NCI-H774 (cell line): ENCODE measurements around the gene CCDC188.

ENCODE experiments used
- DNase-seq: peaks from one replicate; lab custom pipeline; 2025; lab: John Stamatoyannopoulos, UW

The CCDC188 gene

DNA sequence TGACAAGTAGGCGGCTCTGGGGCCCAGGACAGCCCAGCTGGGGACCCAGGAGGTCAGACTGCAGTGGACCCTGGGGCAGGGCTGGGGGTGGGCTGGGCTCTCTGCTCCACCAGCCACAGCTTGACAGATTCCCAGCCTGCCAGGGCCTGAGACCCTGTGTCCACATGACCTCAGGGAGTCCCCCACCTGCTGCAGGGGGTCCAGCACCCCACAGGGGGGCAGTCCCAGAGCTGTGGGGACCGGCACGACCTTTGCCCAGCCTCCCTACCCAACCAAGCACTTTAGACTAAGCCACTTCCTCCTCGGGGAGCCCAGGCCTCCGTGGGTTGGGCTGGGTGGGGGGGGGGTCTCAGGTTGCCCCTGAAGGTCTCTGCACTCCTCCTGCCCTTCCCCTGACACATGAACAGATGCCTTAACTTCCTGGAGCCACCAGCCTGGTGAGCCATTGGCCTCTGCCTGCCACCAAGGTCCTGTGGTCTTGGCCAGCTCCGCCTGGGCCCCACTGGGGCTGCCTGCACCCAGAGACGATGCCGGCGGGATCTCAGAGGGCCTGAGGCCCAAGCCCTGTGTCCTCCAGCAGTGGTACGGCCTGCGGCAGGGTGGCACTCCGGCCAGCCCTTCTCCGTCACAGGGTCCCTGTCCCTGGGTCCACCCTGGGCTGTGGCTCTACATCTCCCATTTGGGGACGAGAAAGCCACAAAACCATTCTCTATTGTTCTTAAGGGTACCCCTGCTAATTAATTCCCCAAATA is 3.4 kb downstream of the CCDC188 start:
- DNase-seq: no peak

DNA sequence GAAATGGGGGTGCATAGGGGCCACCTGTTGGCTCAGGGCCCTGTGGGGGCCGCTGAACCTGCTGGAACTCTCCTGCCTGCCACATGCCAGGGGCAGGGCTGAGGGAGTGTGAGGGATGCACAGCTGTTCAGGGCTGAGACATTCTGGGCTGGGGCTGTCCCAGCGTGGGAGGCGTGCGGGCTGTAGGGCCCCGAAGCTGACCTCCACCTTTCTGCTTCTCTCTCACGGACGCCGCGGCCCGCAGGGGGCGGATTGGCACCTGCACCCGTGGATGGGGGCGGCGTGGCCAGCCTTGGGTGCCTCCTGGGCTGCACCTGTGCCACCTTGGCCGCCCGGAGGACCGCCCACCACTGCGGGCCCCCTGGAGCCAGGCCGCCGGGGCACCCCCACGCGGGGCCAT is 4.1 kb downstream of the CCDC188 start:
- DNase-seq: no peak

DNA sequence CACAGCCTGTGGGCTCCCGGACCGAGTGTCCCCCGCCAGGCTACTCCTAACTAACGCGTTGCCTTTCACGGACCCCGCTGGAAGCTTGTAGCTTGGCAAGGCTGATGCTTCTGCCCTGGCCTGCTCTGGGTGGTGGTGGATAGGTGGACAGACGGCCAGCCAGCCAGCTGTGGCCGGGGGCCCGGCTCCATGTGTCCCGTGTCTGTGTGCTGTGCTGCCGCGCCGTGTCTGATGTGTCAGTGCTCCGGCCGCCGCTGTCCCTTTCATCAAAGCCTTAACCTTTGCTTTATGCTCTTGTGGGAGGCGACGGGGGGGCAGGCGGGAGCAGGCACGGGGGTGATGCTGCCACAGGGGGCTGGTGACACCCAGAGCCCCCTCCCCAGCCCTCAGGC is 5.0 kb downstream of the CCDC188 start:
- no peak for DNase-seq

DNA sequence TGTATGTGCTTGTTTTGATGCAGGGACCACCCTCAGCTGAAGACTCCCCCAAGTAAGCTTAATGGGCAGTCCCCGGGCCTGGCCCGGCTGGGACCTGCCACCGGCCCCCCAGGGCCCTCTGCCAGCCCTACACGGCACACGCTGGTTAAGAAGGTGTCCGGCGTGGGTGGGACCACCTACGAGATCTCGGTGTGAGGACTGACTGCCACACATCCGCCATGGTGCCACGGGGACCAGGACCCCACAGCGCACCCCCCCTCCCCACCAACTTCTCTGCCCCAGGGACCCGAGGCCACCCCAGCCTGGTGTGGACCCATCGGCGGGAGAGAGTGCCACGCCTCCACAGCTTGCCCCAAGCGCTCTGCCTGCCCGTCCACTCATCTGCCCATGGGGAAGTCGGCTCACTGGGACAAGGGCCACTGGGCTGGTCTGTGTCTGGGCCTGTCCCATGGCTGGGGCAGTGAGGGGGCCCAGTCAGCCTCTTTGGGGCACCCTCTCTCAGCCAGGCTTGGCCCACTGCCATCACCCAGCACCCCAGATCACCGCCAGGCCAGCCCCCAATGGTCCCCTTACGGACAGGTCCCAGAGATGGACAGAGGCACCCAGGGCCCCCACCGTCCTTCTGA is 5.5 kb downstream of the CCDC188 start:
- no peak for DNase-seq

DNA sequence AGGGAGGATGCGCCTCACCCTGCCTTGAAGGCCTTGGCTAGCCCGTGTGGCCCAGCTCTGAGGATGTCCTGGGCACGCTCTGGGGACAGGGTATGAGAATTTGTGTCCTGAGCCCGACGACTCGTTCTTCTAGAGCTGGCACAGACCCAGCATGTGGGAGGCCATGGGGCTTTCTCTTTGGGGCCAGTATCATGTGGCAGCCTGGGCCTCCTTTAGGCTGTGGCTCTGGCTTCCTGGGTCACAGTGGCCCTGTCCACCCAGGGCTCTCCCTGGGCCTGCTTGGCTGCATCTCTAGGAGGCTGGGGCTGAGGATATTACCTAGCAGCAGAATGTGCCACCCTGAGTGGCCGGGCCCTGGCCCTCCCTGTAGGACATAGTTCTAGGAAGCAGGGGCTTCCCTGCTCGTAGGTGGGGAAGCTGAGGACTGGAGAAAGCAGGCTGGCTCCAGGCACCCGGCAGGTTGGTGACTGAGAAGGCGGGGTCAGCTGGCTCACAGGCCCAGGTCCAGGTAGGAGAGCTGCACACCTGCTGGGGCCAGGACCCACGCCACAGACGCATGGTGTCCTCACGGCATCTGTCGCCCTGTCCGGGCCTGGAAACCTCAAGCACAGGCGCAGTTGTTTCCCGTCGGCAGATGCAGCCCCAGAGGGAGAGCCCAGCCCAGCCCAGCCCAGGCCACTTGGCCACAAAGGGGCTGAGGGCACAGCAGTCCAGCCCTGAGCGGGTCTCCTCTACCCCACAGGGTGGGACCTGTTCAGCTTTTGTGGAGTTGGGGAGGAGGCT is 6.8 kb downstream of the CCDC188 start:
- no peak for DNase-seq

DNA sequence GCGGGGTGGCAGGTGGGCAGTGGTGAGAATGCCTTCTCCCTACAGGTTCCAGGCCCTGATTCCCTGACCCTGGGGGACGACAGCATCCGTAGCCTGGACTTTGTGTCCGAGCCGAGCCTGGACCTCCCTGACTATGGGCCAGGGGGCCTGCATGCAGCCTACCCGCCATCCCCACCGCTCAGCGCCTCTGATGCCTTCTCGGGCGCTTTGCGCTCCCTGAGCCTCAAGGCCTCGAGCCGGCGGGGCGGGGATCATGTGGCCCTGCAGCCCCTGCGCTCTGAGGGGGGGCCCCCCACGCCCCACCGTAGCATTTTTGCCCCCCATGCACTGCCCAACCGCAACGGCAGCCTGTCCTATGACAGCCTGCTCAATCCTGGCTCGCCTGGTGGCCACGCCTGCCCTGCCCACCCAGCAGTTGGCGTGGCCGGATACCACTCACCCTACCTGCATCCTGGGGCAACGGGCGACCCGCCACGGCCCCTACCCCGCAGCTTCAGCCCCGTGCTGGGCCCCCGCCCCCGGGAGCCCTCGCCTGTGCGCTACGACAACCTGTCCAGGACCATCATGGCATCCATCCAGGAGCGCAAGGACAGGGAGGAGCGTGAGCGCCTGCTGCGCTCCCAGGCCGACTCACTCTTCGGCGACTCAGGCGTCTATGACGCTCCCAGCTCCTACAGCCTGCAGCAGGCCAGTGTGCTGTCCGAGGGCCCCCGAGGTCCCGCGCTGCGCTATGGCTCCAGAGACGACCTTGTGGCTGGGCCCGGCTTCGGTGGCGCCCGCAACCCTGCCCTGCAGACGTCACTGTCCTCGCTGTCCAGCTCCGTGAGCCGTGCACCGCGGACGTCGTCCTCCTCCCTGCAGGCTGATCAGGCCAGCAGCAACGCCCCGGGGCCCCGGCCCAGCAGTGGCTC is 7.9 kb downstream of the CCDC188 start:
- DNase-seq: no peak

DNA sequence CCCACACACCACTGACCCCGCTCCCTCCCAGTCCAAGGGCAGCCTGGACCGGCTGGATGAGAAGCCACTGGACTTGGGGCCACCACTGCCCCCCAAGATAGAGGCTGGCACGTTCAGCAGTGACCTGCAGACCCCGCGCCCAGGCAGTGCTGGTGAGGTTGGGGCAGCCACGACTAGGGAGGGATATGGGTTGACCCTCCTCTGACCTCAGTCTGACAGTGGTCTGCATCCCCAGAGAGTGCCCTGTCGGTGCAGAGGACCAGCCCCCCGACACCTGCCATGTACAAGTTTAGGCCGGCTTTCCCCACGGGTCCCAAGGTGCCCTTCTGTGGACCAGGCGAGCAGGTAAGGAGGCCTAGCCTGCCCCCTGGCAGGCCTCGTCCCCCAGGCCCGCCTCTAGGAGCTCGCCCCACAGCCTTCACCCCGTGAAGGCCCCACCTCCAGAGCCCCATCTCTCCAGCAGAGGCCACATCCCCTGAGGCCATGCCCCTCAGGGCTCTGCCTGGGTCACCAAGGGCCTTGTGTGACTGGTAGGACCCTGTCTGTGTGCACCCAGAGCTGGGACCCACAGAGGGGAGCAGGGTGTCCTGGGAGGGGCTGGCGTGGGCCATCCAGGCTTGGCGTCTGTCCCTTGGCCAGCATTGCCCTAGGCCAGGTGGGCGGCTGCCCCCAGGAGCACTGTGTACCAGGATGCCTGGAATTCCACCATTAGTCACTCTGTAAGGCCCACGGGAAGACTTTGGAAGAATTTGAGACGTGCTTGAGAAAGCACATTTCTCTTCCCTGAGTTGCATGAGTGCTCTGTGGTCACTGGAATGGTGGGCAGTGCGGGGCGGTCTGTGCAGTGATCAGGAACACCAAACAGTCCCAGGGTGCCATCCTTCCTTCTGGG is 9.4 kb downstream of the CCDC188 start:
- no peak for DNase-seq

DNA sequence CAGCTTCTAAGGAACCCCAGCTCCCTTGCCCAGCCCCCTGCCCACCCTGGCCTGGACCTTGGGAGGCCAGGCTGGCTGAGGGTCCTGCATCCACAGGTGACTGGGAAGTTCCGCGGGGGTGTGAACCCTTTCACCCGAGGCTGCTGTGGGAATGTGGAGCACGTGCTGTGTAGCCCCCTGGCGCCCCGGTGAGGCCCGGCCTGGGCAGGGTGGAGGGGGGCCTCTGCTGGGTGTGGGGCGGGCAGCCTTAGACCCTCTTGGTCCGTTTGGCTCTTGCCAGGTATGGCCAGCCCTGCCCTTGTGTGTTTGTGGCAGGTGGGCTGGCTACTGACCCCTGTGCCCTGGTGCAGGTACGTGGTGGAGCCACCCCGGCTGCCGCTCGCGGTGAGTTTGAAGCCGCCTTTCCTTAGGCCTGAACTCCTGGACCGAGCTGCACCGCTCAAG is 10.3 kb downstream of the CCDC188 start:
- no peak for DNase-seq

DNA sequence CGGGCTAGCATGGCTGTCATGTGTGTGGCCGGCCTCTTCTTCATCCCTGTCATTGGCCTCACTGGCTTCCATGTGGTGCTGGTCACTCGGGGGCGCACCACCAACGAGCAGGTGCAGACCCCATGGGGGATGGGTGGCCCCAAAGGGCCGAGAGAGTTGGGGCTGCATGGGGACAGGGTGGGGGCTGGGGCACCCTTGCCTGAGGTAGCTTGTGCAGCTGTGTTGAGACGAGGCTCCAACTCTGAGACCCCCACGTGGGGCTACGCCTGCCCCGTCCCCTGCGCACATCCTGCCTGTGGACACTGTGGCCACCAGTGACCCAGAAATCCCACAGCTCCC is 10.8 kb downstream of the CCDC188 start:
- no peak for DNase-seq

DNA sequence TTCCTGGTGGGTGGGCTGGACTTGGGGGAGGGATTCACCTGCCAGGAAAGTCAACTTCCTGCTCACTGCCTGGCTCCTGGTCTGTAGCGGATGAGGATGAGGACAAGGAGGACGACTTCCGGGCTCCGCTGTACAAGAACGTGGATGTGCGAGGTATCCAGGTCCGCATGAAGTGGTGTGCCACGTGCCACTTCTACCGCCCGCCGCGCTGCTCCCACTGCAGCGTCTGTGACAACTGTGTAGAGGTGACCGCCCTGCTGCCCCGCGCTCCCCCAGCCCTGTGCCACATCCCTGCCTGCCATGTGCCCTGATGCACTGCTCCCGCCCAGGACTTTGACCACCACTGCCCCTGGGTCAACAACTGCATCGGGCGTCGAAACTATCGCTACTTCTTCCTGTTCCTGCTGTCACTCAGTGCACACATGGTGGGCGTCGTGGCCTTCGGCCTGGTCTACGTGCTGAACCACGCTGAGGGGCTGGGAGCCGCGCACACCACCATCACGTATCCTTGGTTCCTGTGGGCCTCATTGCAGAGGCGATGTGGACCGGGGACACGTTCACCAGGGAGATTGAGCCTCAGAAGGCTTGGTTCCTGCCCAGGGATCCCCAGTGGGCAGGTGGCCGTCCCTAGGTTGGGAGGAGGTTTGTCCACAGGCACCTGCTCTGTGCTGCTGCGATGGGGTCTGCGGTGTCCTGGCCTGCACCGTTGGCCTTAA is 11.3 kb downstream of the CCDC188 start:
- no peak for DNase-seq

DNA sequence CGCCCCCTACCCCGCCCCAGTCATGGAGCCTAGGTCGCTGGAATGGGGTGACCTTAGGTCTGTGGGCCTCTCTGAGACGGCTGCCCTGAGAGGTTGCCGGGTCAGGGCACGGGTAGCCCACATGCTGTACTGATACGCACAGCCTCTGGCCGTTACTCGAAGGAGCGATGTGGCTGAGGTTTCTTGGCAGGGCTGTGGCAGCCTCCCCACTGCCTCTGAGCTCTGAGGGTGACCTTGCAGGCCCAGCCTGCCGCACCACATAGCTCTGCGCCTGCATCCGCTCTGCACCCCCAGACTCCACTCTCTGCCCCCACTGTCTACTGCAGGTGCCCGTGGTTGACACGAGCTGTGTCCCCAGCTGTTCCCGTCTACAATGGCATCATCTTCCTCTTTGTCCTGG is 12.0 kb downstream of the CCDC188 start:
- no peak for DNase-seq

DNA sequence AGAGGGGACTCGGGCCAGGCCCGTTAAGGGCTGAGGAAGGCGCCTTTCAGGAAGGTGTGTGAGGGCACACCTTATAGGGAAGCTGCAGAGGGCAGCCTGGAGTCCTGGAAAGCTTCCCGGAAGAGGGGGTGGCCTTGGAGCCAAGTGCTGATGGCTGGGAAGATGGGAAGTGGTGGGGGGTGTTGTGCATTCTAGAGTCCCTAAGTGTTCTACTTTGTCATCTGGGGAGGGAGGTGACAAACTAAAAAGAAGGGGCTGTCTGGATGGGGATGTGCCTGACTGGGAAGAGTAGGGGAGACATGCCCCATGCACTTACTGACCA is 12.5 kb downstream of the CCDC188 start:
- DNase-seq: no peak

DNA sequence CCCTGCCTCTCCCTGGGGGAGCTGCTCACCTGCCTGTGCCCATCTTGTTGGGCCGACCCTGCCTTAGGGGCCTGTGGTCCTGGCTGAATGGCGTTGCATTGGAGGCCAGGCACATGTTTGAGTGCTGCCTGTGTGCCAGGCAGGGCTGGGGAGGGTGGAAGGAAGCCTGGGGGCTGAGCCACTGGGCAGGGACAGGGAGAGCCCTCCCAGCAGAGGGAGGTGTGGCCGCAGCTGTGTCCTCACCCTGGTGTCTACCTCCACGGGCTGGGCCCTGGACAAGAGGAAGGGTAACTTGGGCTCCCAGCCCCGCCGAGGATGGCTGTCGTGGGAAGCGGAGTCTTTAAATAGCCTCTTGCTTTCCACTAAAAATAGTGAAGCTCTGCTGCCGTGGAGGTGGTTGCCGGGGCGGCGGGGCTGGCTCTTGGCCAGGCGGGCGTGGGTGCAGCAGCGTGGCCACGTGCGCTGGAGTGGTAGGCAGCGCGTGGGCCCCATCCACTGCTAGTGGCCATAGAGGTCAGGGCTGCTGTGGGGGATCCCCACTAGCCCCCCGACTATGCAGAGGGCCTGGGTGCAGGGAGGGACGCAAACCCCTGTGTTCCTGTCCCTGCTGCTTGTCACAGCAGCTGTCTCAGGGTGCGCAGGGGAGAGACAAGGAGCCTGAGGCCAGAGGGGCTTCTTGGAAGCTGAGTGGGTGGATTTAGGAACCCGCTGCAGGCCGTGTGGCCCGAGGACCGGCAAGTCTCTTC is 13.0 kb downstream of the CCDC188 start:
- no peak for DNase-seq

DNA sequence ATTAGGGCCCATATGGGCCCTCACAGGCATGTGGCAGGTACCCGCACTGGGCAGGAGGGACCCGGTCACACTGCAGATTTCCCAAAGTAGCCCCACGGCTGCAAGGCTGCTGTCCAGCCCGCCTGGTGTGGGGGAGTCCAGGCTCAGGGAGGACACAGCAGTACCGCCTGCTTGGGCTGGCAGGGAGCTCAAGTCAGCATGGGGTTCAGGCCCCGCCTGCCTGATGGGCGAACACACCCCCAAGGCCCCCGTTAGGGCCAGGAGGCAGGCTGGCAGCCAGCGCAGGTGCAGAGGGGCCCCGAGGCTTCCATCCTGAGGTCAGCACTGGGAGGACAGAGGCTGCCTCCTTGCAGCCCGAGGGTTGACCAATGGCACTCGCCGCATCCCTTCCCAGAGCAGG is 13.7 kb downstream of the CCDC188 start:
- no peak for DNase-seq

DNA sequence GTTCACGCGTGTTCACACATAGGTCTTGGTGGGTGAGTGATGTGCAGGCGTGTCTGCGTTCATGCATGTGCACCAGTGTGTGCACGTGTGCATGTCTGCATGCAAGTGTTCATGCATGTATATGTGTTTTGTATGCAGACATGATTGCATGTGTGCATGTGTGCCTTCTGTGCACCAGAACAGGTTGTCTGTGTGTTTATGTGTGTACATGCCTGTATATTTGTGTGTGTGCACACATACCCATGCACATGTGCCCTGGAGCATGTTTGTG is 14.3 kb downstream of the CCDC188 start:
- DNase-seq: no peak

DNA sequence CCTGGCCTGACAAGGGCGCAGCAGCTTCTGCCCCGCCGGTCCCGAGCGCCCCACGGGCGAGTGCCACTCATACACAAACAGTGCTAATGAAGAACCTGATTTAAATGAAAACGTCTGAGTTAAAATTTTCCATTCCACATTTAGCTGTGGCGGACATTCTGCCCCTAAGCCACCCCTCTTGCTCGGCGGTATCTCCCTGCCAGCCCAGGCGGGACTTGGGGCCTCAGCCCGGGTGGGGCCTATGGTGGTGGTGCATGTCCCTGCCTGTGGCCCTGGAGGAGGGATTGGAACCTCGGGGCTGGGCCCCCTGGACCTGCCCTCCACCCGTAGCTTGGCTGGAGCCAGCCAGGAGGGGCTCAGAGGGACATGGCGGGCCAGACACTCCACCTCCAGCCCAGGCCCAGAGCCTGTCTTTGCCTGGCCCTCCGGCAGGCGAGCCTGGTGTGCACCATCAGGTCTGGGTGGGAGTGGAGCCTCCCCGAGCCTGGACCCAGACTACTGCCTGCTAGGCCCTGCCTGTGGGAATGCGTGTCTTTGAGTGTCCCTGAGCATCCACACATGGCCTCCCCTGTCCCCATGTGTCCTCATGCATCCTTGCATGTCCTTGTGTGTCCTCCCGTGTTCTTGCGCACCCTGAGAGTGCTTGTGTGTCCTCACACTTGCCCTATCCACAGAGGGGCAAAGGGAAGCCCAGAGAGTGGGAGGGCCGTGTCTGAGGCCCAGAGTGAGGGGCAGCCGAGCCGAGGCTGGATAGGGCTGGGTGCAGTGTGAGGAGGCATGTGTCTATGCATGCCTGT is 14.9 kb downstream of the CCDC188 start:
- DNase-seq: no peak

DNA sequence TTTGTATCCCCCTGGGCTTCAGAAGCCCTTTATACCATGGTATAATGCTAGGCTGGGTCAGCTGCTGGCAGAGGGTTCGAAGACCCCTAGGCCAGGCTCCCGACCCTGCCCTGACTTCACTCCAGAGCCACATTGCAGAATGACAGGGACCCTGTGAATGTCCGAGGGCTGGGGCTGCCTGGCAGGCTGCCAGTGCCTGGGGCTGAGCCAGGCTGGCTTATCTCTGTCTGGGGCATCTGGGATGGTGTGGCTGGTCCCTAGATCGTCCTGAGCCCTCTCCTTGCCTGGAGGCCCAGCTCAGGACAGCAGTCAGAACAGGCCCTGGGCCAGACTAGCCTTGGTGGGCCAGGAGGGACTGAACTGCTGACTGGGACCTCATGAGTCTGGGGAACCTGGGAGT is 15.6 kb downstream of the CCDC188 start:
- no peak for DNase-seq

DNA sequence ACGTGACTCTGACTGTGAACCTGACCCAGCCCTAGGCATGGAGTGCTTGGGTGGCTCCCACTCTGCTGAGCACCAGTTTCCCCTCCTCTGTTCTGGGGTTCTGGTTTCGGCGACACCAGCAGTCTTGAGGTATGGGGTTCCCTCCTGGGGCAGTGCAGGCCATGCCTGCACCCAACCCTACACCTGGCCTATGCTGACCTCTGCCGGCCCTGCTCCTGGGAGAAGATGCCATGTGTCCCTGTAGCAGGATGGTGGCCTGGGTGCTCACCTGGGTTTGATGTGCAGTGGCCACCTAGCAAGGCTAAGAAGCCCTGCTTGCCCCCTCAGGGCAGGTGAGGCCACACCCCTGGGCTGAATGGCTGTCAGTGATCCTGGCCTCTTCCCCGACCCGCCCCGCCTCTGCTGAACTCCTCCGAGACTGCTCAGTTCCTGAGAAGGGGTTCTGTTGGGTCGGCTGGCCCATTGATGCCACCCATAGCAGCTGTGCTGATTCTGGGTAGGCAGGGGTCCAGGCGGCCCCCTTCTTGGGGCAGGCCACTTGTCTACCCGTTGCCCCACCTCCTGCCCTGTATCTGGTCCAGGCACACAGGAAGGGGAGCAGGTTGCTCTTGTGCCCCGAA is 16.8 kb downstream of the CCDC188 start:
- no peak for DNase-seq

DNA sequence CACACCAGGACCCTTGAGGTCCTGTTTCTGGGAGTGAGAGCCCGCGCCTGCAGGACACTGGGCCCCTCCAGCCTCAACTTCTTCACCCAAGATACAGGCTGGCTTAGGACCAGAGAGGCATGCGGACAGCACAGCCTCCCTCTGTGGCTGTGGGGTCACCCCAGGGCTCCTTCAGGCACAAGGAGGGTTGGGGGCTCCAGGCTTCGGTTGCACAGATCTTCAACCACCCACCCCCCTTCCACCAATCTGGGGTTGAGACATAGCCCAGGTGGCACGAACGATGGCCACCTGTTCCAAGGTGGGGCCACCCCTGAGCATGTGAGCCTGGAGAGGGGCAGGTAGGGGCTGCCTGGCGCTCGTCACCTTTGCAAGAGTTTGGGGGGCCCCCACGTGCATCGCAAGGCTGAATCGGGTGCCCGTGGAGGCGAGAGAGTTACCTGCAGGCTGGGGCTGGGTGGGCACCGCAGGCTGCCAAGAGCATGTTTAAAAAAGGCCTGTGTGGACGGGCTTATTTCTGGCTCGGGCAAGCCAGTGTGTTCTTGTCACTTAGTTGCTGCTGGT is 18.1 kb downstream of the CCDC188 start:
- no peak for DNase-seq
